IgD-negative memory B cell (primary cell): ENCODE data around the gene C5orf46. TPM values are rescaled to one million over a fixed set of nuclear protein-coding genes. Genes with fewer than 3 reads are reported as not detected.

ENCODE experiments used
- H3K27ac Mint-ChIP-seq, 3 donors: one replicate each; pipeline ENCODE4 v1.8.0; 2020 to 2022; ENCODE audit warnings: mild to moderate bottlenecking in 3 of 3, mixed read lengths in 3 of 3, moderate library complexity in 1 of 3
- H3K27me3 Mint-ChIP-seq: one replicate; pipeline ENCODE4 v1.8.0; 2021; ENCODE audit warnings: mixed read lengths
- H3K36me3 Mint-ChIP-seq: one replicate; pipeline ENCODE4 v1.8.0; 2020; ENCODE audit warnings: mild to moderate bottlenecking, mixed read lengths
- H3K4me1 Mint-ChIP-seq, 3 donors: one replicate each; pipeline ENCODE4 v1.8.0; 2020 to 2022; ENCODE audit warnings: mixed read lengths in 3 of 3, mild to moderate bottlenecking in 1 of 3
- H3K4me3 Mint-ChIP-seq, 4 donors: one replicate each; pipeline ENCODE4 v1.8.0; 2020 to 2022; ENCODE audit warnings: mild to moderate bottlenecking in 4 of 4, mixed read lengths in 4 of 4, moderate library complexity in 3 of 4
- H3K9me3 Mint-ChIP-seq, 3 donors: one replicate each; pipeline ENCODE4 v1.8.0; 2020 to 2021; ENCODE audit warnings: mixed read lengths in 3 of 3, mild to moderate bottlenecking in 1 of 3
- polyA plus RNA-seq: library from polyadenylated mRNA; unstranded; fragments of 300-500 nt; fragmentation: Illumina TruSeq; gene quantifications from one replicate; pipeline ENCODE4 v1.2.3, GENCODE V29; 2021

C5orf46 gene
- polyA plus RNA-seq, 1 donor from 2014 or later = not detected

DNA sequence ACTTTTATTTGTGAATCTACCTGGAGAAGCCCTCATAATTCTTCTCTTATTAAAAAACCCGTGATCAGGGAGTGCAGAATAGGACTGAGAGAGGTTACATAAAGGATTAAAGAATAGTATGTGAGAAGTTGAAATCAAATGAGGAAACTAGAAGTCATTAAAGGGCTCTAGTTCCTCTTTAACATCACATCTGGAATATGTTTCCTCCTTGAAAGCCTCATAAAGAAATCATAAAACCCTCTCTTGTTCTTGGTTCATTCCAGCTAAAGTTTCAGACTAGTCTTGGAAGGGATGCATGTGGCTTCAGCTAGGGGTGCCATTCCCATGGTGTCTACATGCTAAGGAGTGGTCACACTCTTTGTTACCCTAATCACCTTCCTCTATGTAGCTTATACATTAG lies 5.7 kb upstream of the C5orf46 start:
- Mint-ChIP-seq H3K9me3 (peaks cover 0 to 2% (median 0%) of the 10 kb centered on the region in 3 donors), H3K4me1 (no peaks in the 10 kb centered on the region), H3K27me3 (peaks cover 1% of the 10 kb centered on the region), H3K27ac (no peak overlapping the region), H3K4me3 (no peak overlapping the region), H3K36me3 (no peaks in the 10 kb centered on the region)

GRCh38 chr5:147911427-147911826 lies 5.1 kb upstream of the C5orf46 start:
- H3K27me3 Mint-ChIP-seq = peaks cover 1% of the 10 kb centered on the region
- H3K4me1 Mint-ChIP-seq = no peaks in the 10 kb centered on the region
- peaks cover 0 to 2% (median 0%) of the 10 kb centered on the region in 3 donors for H3K9me3 Mint-ChIP-seq
- no peak overlapping the region for H3K27ac Mint-ChIP-seq
- H3K4me3 Mint-ChIP-seq = no peak overlapping the region
- no peaks in the 10 kb centered on the region for H3K36me3 Mint-ChIP-seq

- no peaks in the 10 kb centered on the region for H3K36me3 Mint-ChIP-seq
- no peaks in the 10 kb centered on the region for H3K4me1 Mint-ChIP-seq
Observed at GRCh38 chr5:147904110-147904509, 2.2 kb downstream of the C5orf46 start.

GRCh38 chr5:147902609-147903115 lies 3.7 kb downstream of the C5orf46 start:
- Mint-ChIP-seq H3K4me3 (no peak overlapping the region), H3K36me3 (no peaks in the 10 kb centered on the region), H3K27me3 (no peaks in the 10 kb centered on the region), H3K4me1 (no peaks in the 10 kb centered on the region), H3K27ac (no peak overlapping the region), H3K9me3 (no peaks in the 10 kb centered on the region)

More at GRCh38 chr5:147904110-147904509, 2.2 kb downstream of the C5orf46 start:
- Mint-ChIP-seq H3K27ac (no peak overlapping the region), H3K27me3 (no peaks in the 10 kb centered on the region), H3K4me3 (no peak overlapping the region), H3K9me3 (no peaks in the 10 kb centered on the region)

DNA sequence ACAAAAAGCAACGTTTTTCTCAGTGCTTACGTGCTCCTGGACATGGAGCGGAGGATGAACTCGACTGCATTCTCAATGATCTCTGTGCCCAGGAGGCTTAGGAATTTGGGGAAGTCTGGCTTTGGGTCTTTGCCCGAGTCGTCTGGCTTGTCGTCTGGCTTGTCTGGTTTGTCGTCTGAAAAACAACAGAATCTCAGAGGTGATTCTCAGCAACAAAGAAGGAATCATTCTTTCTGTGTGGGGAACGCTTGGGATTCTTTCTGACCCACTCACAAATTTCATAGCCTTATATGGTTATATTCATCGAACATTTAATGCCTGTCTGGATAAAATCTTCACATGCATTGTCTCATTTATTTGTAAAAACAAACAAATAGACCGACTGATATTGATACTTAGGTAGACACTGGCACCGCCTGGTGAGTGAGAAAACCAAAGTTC lies 4.7 kb downstream of the C5orf46 start:
- Mint-ChIP-seq H3K27ac (no peak overlapping the region), H3K9me3 (no peaks in the 10 kb centered on the region), H3K4me3 (no peak overlapping the region), H3K4me1 (no peaks in the 10 kb centered on the region), H3K27me3 (no peaks in the 10 kb centered on the region), H3K36me3 (no peaks in the 10 kb centered on the region)

- no peaks in the 10 kb centered on the region for H3K4me1 Mint-ChIP-seq
- no peaks in the 10 kb centered on the region for H3K36me3 Mint-ChIP-seq
- no peaks in the 10 kb centered on the region for H3K9me3 Mint-ChIP-seq
- no peak overlapping the region for H3K27ac Mint-ChIP-seq
- H3K27me3 Mint-ChIP-seq = no peaks in the 10 kb centered on the region
- H3K4me3 Mint-ChIP-seq = no peak overlapping the region
Observed at GRCh38 chr5:147898875-147899401, 7.4 kb downstream of the C5orf46 start.

- Mint-ChIP-seq H3K27me3 (peaks cover 2% of the 10 kb centered on the region), H3K4me1 (no peaks in the 10 kb centered on the region), H3K27ac (no peak overlapping the region), H3K4me3 (no peak overlapping the region), H3K9me3 (no peaks in the 10 kb centered on the region), H3K36me3 (no peaks in the 10 kb centered on the region)
Observed at GRCh38 chr5:147895864-147896263, 10.5 kb downstream of the C5orf46 start.

GRCh38 chr5:147893820-147894219 lies 12.5 kb downstream of the C5orf46 start:
- H3K27me3 Mint-ChIP-seq = peaks cover 2% of the 10 kb centered on the region
- no peaks in the 10 kb centered on the region for H3K36me3 Mint-ChIP-seq
- no peak overlapping the region for H3K4me3 Mint-ChIP-seq
- H3K4me1 Mint-ChIP-seq = no peaks in the 10 kb centered on the region
- no peak overlapping the region for H3K27ac Mint-ChIP-seq
- no peaks in the 10 kb centered on the region for H3K9me3 Mint-ChIP-seq

- Mint-ChIP-seq H3K27ac (no peak overlapping the region), H3K36me3 (no peaks in the 10 kb centered on the region), H3K9me3 (no peaks in the 10 kb centered on the region), H3K27me3 (peaks cover 7% of the 10 kb centered on the region), H3K4me3 (no peak overlapping the region), H3K4me1 (no peaks in the 10 kb centered on the region)
Observed at GRCh38 chr5:147892696-147893296, 13.5 kb downstream of the C5orf46 start.

DNA sequence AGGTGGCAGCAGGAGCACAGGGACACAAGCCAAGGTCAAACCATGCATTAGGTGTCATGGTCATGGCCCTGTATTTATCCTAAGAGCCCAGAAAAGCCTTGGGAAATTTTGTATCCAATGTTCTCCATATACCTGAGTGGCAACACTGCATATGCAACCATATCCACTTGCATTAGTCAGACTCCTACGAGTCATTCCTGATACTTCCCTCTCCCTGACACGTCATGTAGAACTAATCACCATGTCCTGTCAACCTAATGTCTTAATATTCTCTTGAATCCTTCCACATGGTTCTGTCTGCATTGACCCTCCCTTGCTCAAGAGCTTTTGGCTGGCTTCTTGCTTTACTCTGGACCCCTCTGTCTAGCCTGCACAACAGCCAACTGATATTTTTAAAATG lies 18.4 kb downstream of the C5orf46 start:
- Mint-ChIP-seq H3K27ac (no peak overlapping the region), H3K9me3 (peaks cover 0 to 2% (median 0%) of the 10 kb centered on the region in 3 donors), H3K4me1 (no peaks in the 10 kb centered on the region), H3K4me3 (no peak overlapping the region), H3K27me3 (peaks cover 6% of the 10 kb centered on the region), H3K36me3 (no peaks in the 10 kb centered on the region)

DNA sequence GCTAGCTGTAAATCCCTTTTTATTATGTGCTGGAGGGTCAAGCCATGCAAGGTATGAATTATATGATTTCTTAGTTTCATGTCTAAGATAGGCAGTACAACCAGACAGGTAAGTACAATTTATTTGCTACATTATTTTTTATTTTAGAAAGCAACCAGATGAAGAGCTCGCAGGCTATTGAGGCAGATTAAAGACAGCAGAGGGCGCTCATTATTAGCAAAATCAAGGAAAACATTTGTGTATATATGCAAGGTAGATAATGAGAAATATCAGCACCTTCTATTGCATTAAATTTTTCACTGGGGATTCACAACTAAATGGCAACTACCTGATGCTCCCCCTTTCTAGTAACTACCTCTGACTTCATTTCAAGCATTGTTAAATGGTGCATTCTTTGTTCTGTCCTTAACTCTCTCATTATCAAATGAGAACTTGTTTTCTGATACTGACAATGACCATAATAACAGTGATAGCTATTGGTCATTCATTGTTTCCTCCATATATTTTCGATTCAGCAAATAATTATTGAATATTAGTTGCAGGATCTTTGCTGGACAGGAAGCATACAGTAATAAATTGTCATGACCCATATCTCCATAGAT lies 19.2 kb downstream of the C5orf46 start:
- H3K9me3 Mint-ChIP-seq = peaks cover 0 to 2% (median 0%) of the 10 kb centered on the region in 3 donors
- H3K27me3 Mint-ChIP-seq = peaks cover 5% of the 10 kb centered on the region
- H3K27ac Mint-ChIP-seq = no peak overlapping the region
- peaks cover 2% of the 10 kb centered on the region for H3K36me3 Mint-ChIP-seq
- H3K4me3 Mint-ChIP-seq = no peak overlapping the region
- H3K4me1 Mint-ChIP-seq = no peaks in the 10 kb centered on the region

GRCh38 chr5:147882586-147883313 lies 23.6 kb downstream of the C5orf46 start:
- no peaks in the 10 kb centered on the region for H3K4me1 Mint-ChIP-seq
- no peak overlapping the region for H3K4me3 Mint-ChIP-seq
- H3K9me3 Mint-ChIP-seq = peaks cover 0 to 2% (median 0%) of the 10 kb centered on the region in 3 donors
- H3K36me3 Mint-ChIP-seq = peaks cover 2% of the 10 kb centered on the region
- no peak overlapping the region for H3K27ac Mint-ChIP-seq
- no peaks in the 10 kb centered on the region for H3K27me3 Mint-ChIP-seq

DNA sequence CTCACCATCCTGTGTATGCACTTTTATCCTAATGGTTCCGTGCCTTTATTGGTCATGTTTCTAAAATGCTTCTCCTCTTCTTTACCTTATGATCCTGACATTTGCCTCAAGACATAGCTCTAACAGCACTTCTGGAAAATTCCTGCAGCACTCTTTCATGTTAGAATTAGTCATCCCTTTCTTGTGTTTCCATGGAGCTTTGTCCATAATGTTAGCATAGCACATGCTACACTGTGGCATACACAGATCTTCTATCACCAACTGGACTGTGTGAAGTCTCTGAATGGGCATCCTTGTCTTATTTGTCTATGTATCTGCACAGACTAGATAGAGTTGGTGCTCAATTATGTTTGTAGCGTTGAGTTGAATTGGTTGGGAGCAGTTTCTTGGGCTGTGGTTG lies 25.9 kb downstream of the C5orf46 start:
- H3K4me1 Mint-ChIP-seq = no peaks in the 10 kb centered on the region
- H3K27ac Mint-ChIP-seq = no peak overlapping the region
- peaks cover 0 to 2% (median 0%) of the 10 kb centered on the region in 3 donors for H3K9me3 Mint-ChIP-seq
- peaks cover 2% of the 10 kb centered on the region for H3K36me3 Mint-ChIP-seq
- no peak overlapping the region for H3K4me3 Mint-ChIP-seq
- H3K27me3 Mint-ChIP-seq = no peaks in the 10 kb centered on the region

DNA sequence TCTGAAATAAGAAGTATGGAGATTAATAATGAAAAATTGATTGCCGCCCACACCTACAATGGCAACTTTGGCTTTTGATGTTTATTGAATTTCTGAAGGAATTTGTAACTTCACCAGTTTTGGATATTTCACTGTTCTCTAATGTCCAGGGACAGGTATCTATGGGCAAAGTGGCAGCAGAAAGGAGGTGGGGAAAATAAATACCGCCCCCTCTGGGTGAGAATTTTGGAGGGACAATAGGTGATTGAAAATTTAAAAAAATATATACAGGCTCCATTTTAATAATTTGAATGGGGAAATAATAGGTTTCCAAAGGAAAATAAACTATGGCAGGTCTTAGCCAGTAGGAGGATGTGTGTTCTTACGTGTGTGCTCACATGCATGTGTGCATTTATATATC lies 26.6 kb downstream of the C5orf46 start:
- H3K36me3 Mint-ChIP-seq = peaks cover 2% of the 10 kb centered on the region
- peaks cover under 1% of the 10 kb centered on the region for H3K27me3 Mint-ChIP-seq
- H3K27ac Mint-ChIP-seq = no peak overlapping the region
- H3K4me3 Mint-ChIP-seq = no peak overlapping the region
- no peaks in the 10 kb centered on the region for H3K4me1 Mint-ChIP-seq
- H3K9me3 Mint-ChIP-seq = peaks cover 0 to 2% (median 0%) of the 10 kb centered on the region in 3 donors

GRCh38 chr5:147878066-147878759 lies 28.1 kb downstream of the C5orf46 start, which contains the start of gene SCGB3A2:
Gene SCGB3A2 (plus strand): TSS chr5:147878711. CDS start chr5:147878804, 93 bp downstream.
- no peaks in the 10 kb centered on the region for H3K9me3 Mint-ChIP-seq
- peak within 1 kb of the TSS in 1 of 4 donors; percentile 25 for H3K4me3 Mint-ChIP-seq
- no peaks in the 10 kb centered on the region for H3K4me1 Mint-ChIP-seq
- H3K27ac Mint-ChIP-seq = no peak within 1 kb of the TSS
- H3K36me3 Mint-ChIP-seq = peaks cover 2% of the 10 kb centered on the region
- peaks cover 2% of the 10 kb centered on the region for H3K27me3 Mint-ChIP-seq
